Panc1 (cell line): Measurements from ENCODE around the gene RAB18. TPM values are rescaled to one million over a fixed set of nuclear protein-coding genes. Genes with fewer than 3 reads are reported as not detected.

ENCODE experiments used
- ATAC-seq: fragments of 200-7000 bp; cut with Tn5 transposase; 2 replicates; pipeline ENCODE4 v1.9.1; 2020; ENCODE audit warnings: mild to moderate bottlenecking, moderate library complexity
- BruUV-seq: library from RNA; stranded (reverse); fragments of 400-500 nt; replicated peaks from 2 replicates; lab custom pipeline; 2021; lab: Mats Ljungman, UMichigan
- CTCF ChIA-PET: fragments of 300-600 bp; sonication (Branson Sonifier 250); formaldehyde crosslinking; loops from one replicate; lab custom pipeline; 2022; ENCODE audit warnings: antibody characterized with exemption; lab: Charles Lee
- POLR2A ChIA-PET: fragments of 300-600 bp; sonication (Branson Sonifier 250); formaldehyde crosslinking; loops from one replicate; lab custom pipeline; 2022; ENCODE audit warnings: antibody characterized with exemption; lab: Charles Lee
- DNase-seq: peaks from one replicate; pipeline ENCODE4 v3.0.0-alpha.2; 2010; ENCODE audit warnings: low read depth, low spot score
- H3K27ac ChIP-seq: 2 replicates; pipeline ENCODE4 v1.5.1; 2011; ENCODE audit warnings: mild to moderate bottlenecking, low read length, inconsistent platforms
- H3K27me3 ChIP-seq: fragments of 200-500 bp; sonication (Bioruptor generic); 2 replicates; pipeline ENCODE4 v1.6.0; 2014; ENCODE audit warnings: low read length, inconsistent platforms; ENCODE audit not compliant: control insufficient read depth, insufficient read depth
- H3K36me3 ChIP-seq: fragments of 200-500 bp; sonication (Bioruptor generic); 2 replicates; pipeline ENCODE4 v1.5.1; 2014; ENCODE audit warnings: inconsistent platforms, mild to moderate bottlenecking, low read length, moderate library complexity; ENCODE audit not compliant: control insufficient read depth, insufficient read depth
- H3K4me1 ChIP-seq: 2 replicates; pipeline ENCODE4 v1.5.1; 2011; ENCODE audit warnings: inconsistent platforms, mild to moderate bottlenecking, low read length, moderate library complexity; ENCODE audit not compliant: control insufficient read depth, insufficient read depth
- H3K4me3 ChIP-seq, 2 experiments: 2 replicates each; pipeline ENCODE4 v1.5.1; 2011 to 2012; ENCODE audit warnings: low read depth in 2 of 2, low read length in 2 of 2, mild to moderate bottlenecking in 2 of 2, inconsistent platforms in 1 of 2, moderate library complexity in 1 of 2
- H3K9me3 ChIP-seq: fragments of 200-500 bp; sonication (Bioruptor generic); 2 replicates; pipeline ENCODE4 v1.5.1; 2014; ENCODE audit warnings: low read depth, mild to moderate bottlenecking, inconsistent platforms, low read length, moderate library complexity; ENCODE audit not compliant: control insufficient read depth, insufficient read depth
- CTCF ChIP-seq: fragments of 450-650 bp; IDR thresholded peaks from 2 replicates; pipeline ENCODE4 v1.5.1; 2017; ENCODE audit warnings: mild to moderate bottlenecking
- POLR2AphosphoS5 ChIP-seq: IDR thresholded peaks from 2 replicates; pipeline ENCODE4 v1.6.1; 2012; ENCODE audit warnings: mild to moderate bottlenecking, low read depth, low read length, moderate library complexity
- REST ChIP-seq, 2 experiments: IDR thresholded peaks; 2 replicates each; pipeline ENCODE4 v1.6.1; 2011 to 2012; ENCODE audit warnings: low read depth in 2 of 2, control low read depth in 1 of 2, low read length in 1 of 2, mild to moderate bottlenecking in 1 of 2, moderate library complexity in 1 of 2; ENCODE audit not compliant: insufficient read depth in 1 of 2
- SIN3A ChIP-seq: IDR thresholded peaks from 2 replicates; pipeline ENCODE4 v1.6.1; 2012; ENCODE audit warnings: low read depth, mild to moderate bottlenecking, low read length, moderate library complexity, borderline replicate concordance; ENCODE audit not compliant: insufficient read depth
- TCF7L2 ChIP-seq: IDR thresholded peaks from 2 replicates; pipeline ENCODE4 v1.6.1; 2011; ENCODE audit warnings: mild to moderate bottlenecking, low read depth, low read length, inconsistent platforms
- in situ Hi-C: cut with HindIII; loops from 2 replicates; pipeline ENCODE4 v1.10.0; 2016; ENCODE audit warnings: low sequenced_read_pairs, low pct_unique_long_range_greater_than_20kb
- intact Hi-C: fragments of 100-400 bp; cut with micrococcal nuclease; formaldehyde crosslinking; loops from one replicate; pipeline ENCODE4 v1.10.0; 2022; ENCODE audit not compliant: unreplicated experiment
- total RNA-seq: library from RNA; stranded (reverse); gene quantifications from one replicate; pipeline ENCODE4 v1.2.1, GENCODE V29; 2021; ENCODE audit not compliant: unreplicated experiment

Gene RAB18
- total RNA-seq, 1 experiment from 2014 or later: 55.4 TPM

- BruUV-seq: no TSS peak
- H3K4me3 ChIP-seq: no peak overlapping the region
- ATAC-seq: no peak
- H3K27ac ChIP-seq: no peak overlapping the region
- H3K36me3 ChIP-seq: no peaks in the 10 kb centered on the region; the same call in 1 of the 2 replicates
- in situ Hi-C loops: no loop called here
- POLR2A ChIA-PET: no interaction called here
- no peaks in the 10 kb centered on the region for H3K27me3 ChIP-seq
- H3K9me3 ChIP-seq: no peaks in the 10 kb centered on the region
- H3K4me1 ChIP-seq: no peaks in the 10 kb centered on the region
- intact Hi-C loops: no loop called here
- DNase-seq: no peak
- TF ChIP-seq POLR2AphosphoS5 (no peak), CTCF (no peak), TCF7L2 (no peak), SIN3A (no peak), REST (IDR thresholded peaks at IDR 0.05; ENCODE audit: insufficient read depth in 1 of 2, low read depth in 2 of 2, low read length in 1 of 2) (no peak)
- CTCF ChIA-PET: no interaction called here
Observed at GRCh38 chr10:27540672-27541071, 36.6 kb downstream of the RAB18 start.

- no peak overlapping the region for H3K27ac ChIP-seq
- H3K4me1 ChIP-seq: no peaks in the 10 kb centered on the region
- no TSS peak for BruUV-seq
- intact Hi-C loops: no loop called here
- no peak overlapping the region for H3K4me3 ChIP-seq
- no peaks in the 10 kb centered on the region for H3K9me3 ChIP-seq
- ATAC-seq (no peak), DNase-seq (no peak)
- CTCF ChIA-PET: no interaction called here
- in situ Hi-C loops: no loop called here
- no peaks in the 10 kb centered on the region for H3K27me3 ChIP-seq
- POLR2A ChIA-PET: interaction anchor here (0.6 kb wide), 1 partner anchor 173 kb away, joined by 3 read pairs; no protein-coding TSS in a partner anchor
- no peak for TF ChIP-seq SIN3A
- TF ChIP-seq REST (IDR thresholded peaks at IDR 0.05; ENCODE audit: insufficient read depth in 1 of 2, low read depth in 2 of 2, low read length in 1 of 2): no peak
- H3K36me3 ChIP-seq: no peaks in the 10 kb centered on the region; the same call in 1 of the 2 replicates
Observed at GRCh38 chr10:27541796-27542729, 38.0 kb downstream of the RAB18 start.
